T-helper 9 cell (primary cell): ENCODE measurements around the gene RBM4B.

Source experiments
- DNase-seq: peaks from one replicate; pipeline ENCODE4 v3.0.0-alpha.2; 2020

The RBM4B gene

GRCh38 chr11:66706989-66707388, 29.3 kb upstream of the RBM4B start:
- no peak for DNase-seq

- no peak for DNase-seq
Measured at GRCh38 chr11:66705587-66706335, 28.1 kb upstream of the RBM4B start.

- DNase-seq = no peak
Measured at GRCh38 chr11:66704659-66705360, 27.1 kb upstream of the RBM4B start.

DNA sequence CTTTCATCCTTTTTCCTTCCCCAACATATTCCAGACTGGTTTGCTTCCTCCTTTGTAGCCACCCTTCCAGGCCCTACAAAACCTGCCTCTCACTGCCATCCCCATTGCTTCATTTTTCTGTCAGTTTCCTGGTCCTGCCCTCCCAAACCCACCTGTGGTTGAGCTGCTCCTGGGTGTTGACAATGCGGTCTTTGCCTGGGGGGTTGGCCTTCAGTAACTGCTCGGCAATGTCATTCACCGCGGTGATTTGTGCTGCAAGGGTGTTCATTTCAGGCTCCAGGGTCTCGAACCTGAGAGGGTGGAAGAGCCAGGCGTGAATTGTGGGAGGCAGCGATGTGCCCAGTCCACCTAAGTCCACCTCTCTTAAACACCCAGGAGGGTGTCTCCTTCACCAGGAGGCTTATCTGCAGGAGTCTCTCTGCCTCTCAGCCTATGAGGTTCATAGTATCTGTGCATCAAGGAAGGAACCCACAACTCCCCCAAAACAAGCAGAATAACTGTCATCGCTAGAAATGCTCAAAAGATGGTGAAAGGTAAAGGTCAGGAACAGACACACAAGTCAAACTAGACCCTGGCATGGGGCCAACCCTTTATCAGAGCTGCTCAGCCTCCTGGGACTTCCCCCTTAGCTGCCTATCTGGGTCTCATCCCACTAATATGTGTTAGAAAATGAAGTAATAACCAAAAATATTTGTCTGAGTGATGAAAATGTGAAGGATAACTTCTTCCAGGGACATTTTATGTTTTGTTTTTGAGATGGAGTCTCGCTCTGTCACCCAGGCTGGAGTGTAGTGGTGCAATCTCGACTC, 23.9 kb upstream of the RBM4B start:
- DNase-seq = no peak

DNA sequence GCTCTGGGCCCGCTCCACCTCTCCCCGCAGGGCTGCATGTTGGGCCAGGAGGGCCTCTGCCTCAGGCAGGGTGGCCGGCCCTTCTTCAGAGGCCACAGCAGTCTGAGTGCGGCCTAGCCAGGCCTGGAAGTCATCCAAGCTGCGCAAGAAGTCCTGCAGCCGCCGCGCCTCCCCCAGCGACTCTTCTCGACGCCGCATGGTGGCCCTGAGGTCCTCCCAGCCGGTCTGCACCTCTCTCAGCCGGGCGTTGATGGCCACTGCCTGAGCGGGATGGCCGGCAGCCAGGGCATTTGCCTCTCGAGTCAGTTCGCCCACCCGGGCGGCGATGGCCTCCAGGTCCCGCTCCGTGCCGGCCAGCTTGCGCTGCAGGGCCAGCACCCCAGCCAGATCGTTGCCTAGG, 23.1 kb upstream of the RBM4B start:
- no peak for DNase-seq

- no peak for DNase-seq
Measured at GRCh38 chr11:66700337-66700736, 22.6 kb upstream of the RBM4B start.

- no peak for DNase-seq
Measured at GRCh38 chr11:66698491-66698890, 20.8 kb upstream of the RBM4B start.

GRCh38 chr11:66697988-66698387, 20.3 kb upstream of the RBM4B start:
- DNase-seq = no peak

- DNase-seq = no peak
Measured at GRCh38 chr11:66696146-66696545, 18.5 kb upstream of the RBM4B start.

- DNase-seq = peak; percentile 84
Measured at GRCh38 chr11:66694732-66695207, 17.1 kb upstream of the RBM4B start.

GRCh38 chr11:66694056-66694410, 16.3 kb upstream of the RBM4B start:
- no peak for DNase-seq

- no peak for DNase-seq
Measured at GRCh38 chr11:66693356-66694055, 15.8 kb upstream of the RBM4B start.

DNA sequence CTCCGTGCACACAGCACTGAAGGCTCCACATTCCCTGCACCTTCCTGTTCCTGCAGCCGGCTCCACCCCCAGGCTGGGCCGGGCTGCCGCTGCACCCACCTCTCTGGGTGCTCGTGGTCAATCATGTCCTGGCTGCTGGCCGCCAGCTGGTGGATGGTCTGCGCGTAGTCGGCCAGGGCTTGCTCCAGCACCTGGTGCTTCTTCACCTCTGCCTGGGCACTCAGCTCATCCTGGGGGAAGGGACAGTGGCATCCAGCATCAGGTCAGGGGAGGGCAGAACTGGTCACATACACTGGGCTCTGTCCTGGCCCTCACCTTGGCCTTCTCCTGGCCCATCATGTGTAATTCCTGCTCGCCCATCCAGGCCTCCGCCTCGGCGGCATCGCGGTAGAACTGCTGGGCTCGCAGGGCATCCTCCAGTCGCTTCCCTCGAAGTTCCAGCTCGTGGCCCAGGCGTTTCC, 15.2 kb upstream of the RBM4B start:
- DNase-seq = no peak

DNA sequence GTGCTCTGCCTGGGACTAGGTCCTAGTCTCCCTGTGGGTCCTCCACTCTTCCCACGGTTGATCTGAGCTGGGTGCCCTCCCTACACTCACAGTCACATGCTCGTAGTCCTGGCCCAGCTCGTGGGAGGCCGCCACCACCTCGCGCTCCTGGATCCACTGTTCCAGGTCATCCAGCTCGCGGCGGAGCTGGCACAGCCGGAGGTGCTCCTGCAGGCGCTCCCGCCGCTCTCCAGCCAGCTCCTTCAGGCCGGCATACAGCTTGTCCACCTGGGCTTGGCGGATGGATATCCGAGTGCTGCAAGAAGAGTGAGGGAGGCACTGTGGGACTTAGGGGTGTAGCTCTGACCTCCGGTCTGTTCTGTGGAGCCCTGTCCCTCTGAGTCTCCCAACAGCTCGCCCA, 14.8 kb upstream of the RBM4B start:
- DNase-seq = no peak

- no peak for DNase-seq
Measured at GRCh38 chr11:66691311-66691980, 13.8 kb upstream of the RBM4B start.

DNA sequence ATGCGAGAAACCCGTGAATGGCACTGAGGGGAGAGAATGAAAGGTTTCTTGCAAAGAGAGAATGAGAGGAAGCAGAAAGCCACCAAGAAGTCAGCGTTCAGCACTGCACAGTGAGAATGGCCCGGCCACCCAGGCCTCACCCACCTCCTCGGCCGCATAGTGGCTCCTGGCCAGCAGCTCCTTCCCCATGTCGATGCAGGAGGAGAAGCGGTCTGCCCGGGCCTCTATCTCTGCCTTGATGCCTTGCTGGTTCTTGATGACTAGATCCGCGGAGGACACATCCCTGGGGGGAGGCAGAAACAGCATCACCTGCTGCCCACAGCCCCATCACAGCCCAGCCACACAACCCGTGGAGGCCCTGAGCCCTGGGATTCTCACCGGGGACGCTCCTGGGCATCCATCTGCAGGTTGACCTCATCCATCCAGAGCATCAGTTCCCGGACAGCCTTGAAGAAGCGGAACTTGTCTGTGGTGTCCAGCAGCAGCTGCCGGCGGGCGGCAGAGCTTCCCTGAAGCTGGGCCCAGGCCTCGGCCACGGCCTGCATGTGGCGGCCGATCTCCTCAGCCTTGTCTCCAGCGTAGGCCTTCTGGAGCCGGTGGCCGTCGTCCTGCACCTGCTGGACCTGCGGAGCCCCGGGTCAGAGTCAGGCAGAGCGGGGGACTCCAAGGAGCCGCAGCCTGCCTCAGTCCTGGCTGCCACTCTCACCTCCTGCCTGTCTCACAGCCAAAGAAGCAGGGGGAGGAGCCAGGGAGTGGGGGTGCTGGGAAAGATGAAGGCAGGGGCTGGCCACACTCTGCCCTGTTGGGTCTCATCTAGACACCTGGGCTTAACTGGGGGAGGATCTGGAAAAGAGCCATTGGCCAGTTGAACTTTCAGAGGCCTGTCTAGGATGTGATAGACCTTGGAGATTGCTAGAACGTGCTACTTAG, 12.2 kb upstream of the RBM4B start:
- DNase-seq = no peak

DNA sequence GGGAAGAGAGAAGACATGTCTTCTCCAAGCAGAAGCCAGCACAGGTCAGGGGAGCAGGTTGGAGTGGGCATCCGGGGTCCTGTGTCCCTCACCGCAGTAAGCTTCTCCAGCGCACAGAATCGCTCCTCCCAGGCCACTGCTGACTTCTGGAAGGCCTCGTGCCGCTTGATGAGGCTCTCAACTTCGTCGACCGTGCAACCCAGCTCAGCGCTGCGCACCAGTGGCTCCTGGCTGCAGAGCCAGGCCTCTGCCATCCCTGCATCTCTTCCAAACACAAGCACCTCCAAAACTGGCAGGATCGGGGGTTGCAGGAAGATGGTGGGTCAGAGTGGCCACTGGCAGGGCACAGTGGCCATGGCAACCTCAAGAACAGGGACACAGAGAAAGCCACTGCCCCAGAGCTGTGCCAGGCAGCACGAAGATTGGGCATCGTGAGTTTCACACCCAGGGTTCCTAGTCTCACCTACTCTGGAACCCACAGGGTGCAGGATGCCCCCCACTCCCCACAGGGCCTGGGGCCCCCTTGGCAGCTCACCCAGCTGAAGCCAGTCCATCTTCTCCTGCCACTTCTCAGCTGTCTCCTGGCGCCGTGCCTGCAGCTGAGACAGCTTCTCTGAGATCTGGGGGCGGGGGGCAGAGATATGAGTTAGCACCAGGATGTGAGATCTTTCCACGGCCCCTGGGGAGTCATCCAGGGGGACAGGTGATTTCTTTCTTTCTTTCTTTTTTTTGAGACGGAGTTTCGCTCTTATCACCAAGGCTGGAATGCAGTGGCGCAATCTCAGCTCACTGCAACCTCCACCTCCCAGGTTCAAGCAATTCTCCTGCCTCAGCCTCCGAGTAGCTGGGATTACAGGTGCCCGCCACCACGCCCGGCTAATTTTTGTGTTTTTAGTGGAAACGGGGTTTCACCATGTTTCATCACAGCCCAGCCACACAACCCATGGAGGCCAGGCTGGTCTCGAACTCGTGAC, 11.2 kb upstream of the RBM4B start:
- DNase-seq = no peak

DNA sequence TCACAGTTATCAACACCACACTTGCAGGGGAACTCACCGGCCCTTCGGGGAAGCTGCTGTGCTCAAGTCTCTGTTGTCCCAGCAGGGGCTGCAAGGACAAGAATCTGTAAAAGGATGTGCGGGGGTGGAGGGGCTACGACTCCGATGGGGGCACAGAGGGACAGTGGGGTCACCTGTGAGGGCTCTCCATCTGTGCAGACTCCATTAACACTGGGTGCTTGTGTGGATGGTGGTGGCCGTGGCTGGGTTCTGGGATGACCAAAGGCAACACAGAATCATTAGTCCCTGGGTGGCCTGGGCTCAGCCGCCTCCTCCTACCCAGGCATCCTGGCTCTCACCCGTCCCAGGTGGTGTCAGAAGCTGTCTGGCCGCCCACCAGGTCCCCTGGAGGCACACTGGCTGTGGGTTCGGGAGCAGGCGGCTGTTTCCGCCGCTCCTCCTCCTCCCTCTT, 10.2 kb upstream of the RBM4B start:
- DNase-seq = no peak
